H1 (cell line): Measurements from ENCODE around the gene KIF26B. TPM values are rescaled to one million over a fixed set of nuclear protein-coding genes. Genes with fewer than 3 reads are reported as not detected.

Experiments
- CTCF ChIA-PET: fragments of 300-600 bp; sonication (Branson Sonifier 250); formaldehyde crosslinking; loops from one replicate; lab custom pipeline; 2021; ENCODE audit not compliant: partially characterized antibody; lab: Charles Lee
- POLR2A ChIA-PET: fragments of 300-600 bp; sonication (Branson Sonifier 250); formaldehyde crosslinking; loops from one replicate; lab custom pipeline; 2021; ENCODE audit warnings: inconsistent platforms; ENCODE audit not compliant: partially characterized antibody; lab: Charles Lee
- DNase-seq, 2 experiments: peaks; one replicate each; pipeline versions ENCODE4 v3.0.0 to v3.0.0-alpha.2; 2010 to 2022; ENCODE audit warnings: low spot score in 2 of 2, low read depth in 1 of 2, mixed read lengths in 1 of 2
- FAIRE-seq: peaks from 2 replicates; lab custom pipeline; 2011; peaks lifted over from hg19 to GRCh38; lab: Jason Lieb, UNC
- H2AFZ ChIP-seq: 2 replicates; pipeline ENCODE4 v1.8.1; 2012; ENCODE audit warnings: low read length, inconsistent platforms
- H2AK5ac ChIP-seq: 2 replicates; pipeline ENCODE4 v1.6.1; 2013; ENCODE audit warnings: low read depth, low read length
- H2BK120ac ChIP-seq: replicated peaks from 2 replicates; pipeline ENCODE3; 2013; ENCODE audit warnings: low read depth, low read length, inconsistent platforms
- H2BK12ac ChIP-seq: 2 replicates; pipeline ENCODE4 v1.6.1; 2013; ENCODE audit warnings: low read depth, low read length
- H2BK15ac ChIP-seq: 2 replicates; pipeline ENCODE4 v1.6.1; 2013; ENCODE audit warnings: low read length
- H2BK20ac ChIP-seq: 2 replicates; pipeline ENCODE4 v1.6.1; 2013; ENCODE audit warnings: low read length
- H2BK5ac ChIP-seq: 2 replicates; pipeline ENCODE4 v1.6.1; 2013; ENCODE audit warnings: low read depth, low read length
- H3K14ac ChIP-seq: 2 replicates; pipeline ENCODE4 v1.6.1; 2013; ENCODE audit warnings: inconsistent platforms; ENCODE audit not compliant: insufficient read length
- H3K18ac ChIP-seq: 2 replicates; pipeline ENCODE4 v1.6.1; 2013; ENCODE audit warnings: low read length; ENCODE audit errors: extremely low read depth
- H3K23ac ChIP-seq: 2 replicates; pipeline ENCODE4 v1.6.1; 2013; ENCODE audit warnings: inconsistent platforms; ENCODE audit not compliant: insufficient read length
- H3K23me2 ChIP-seq: 2 replicates; pipeline ENCODE4 v1.6.1; 2013; ENCODE audit warnings: low read depth, low read length
- H3K27ac ChIP-seq: 2 replicates; pipeline ENCODE4 v1.6.1; 2011; ENCODE audit warnings: low read depth, low read length, inconsistent platforms
- H3K27me3 ChIP-seq, 4 experiments: replicated peaks in 1 of 4; 1 replicate in 1 of 4; 2 replicates in 3 of 4; pipeline versions ENCODE4 v1.6.1 to v1.8.1; 2011 to 2013; ENCODE audit warnings: low read length in 3 of 4, mild to moderate bottlenecking in 3 of 4, inconsistent platforms in 2 of 4, mixed read lengths in 2 of 4, moderate library complexity in 1 of 4; ENCODE audit not compliant: control insufficient read depth in 3 of 4, insufficient read depth in 3 of 4; ENCODE audit errors: extremely low read depth in 1 of 4
- H3K36me3 ChIP-seq, 4 experiments: 2 replicates each; pipeline versions ENCODE4 v1.6.1 to v1.8.1; 2011 to 2013; ENCODE audit warnings: mild to moderate bottlenecking in 4 of 4, low read length in 3 of 4, moderate library complexity in 2 of 4, control low read depth in 1 of 4, inconsistent platforms in 1 of 4; ENCODE audit not compliant: insufficient read depth in 4 of 4, control insufficient read depth in 2 of 4
- H3K4ac ChIP-seq: replicated peaks from 2 replicates; pipeline ENCODE3; 2013; ENCODE audit warnings: low read length, low read depth, mixed read lengths, inconsistent platforms; ENCODE audit not compliant: insufficient read length
- H3K4me1 ChIP-seq, 4 experiments: replicated peaks in 1 of 4; 1 replicate in 1 of 4; 2 replicates in 3 of 4; pipeline versions ENCODE4 v1.6.1 to v1.8.1; 2011 to 2013; ENCODE audit warnings: low read length in 3 of 4, inconsistent platforms in 2 of 4, mixed read lengths in 1 of 4; ENCODE audit not compliant: insufficient read depth in 4 of 4, control insufficient read depth in 3 of 4
- H3K4me2 ChIP-seq, 2 experiments: 2 replicates each; pipeline versions ENCODE4 v1.6.1 to v1.8.1; 2011 to 2013; ENCODE audit warnings: low read depth in 2 of 2, low read length in 2 of 2, control low read depth in 1 of 2, inconsistent platforms in 1 of 2, mild to moderate bottlenecking in 1 of 2; ENCODE audit not compliant: insufficient read depth in 1 of 2
- H3K4me3 ChIP-seq, 4 experiments: fragments of 200-600, 300-600 bp in 1 of 4; sonication (generic), shearing (Covaris generic), sonication (Bioruptor Twin) in 1 of 4; 2 replicates each; pipeline versions ENCODE4 v1.5.1 to v1.8.1; 2011 to 2016; ENCODE audit warnings: low read length in 4 of 4, low read depth in 3 of 4, control low read depth in 2 of 4, inconsistent platforms in 2 of 4, mild to moderate bottlenecking in 2 of 4, mixed read lengths in 1 of 4, moderate library complexity in 1 of 4; ENCODE audit not compliant: insufficient read depth in 2 of 4; ENCODE audit errors: extremely low read depth in 1 of 4
- H3K56ac ChIP-seq: replicated peaks from 2 replicates; pipeline ENCODE3; 2013; ENCODE audit warnings: low read depth, mild to moderate bottlenecking, mixed read lengths, low read length, inconsistent platforms; ENCODE audit not compliant: insufficient read length
- H3K79me1 ChIP-seq: 2 replicates; pipeline ENCODE4 v1.6.1; 2013; ENCODE audit warnings: low read depth, low read length, control low read depth
- H3K79me2 ChIP-seq, 2 experiments: 2 replicates each; pipeline versions ENCODE4 v1.6.1 to v1.8.1; 2012 to 2013; ENCODE audit warnings: low read length in 2 of 2, mild to moderate bottlenecking in 2 of 2, inconsistent platforms in 1 of 2; ENCODE audit not compliant: insufficient read depth in 2 of 2, control insufficient read depth in 1 of 2
- H3K9ac ChIP-seq, 4 experiments: replicated peaks in 1 of 4; 1 replicate in 1 of 4; 2 replicates in 3 of 4; pipeline versions ENCODE4 v1.6.1 to v1.8.1; 2011 to 2013; ENCODE audit warnings: low read depth in 3 of 4, low read length in 3 of 4, control low read depth in 2 of 4, mild to moderate bottlenecking in 2 of 4, moderate library complexity in 2 of 4, inconsistent platforms in 1 of 4; ENCODE audit errors: extremely low read depth in 1 of 4
- H3K9me3 ChIP-seq, 2 experiments: 2 replicates each; pipeline versions ENCODE4 v1.6.1 to v1.8.1; 2012 to 2013; ENCODE audit warnings: mild to moderate bottlenecking in 2 of 2, moderate library complexity in 2 of 2, control low read depth in 1 of 2, inconsistent platforms in 1 of 2, low read depth in 1 of 2, low read length in 1 of 2, mixed read lengths in 1 of 2; ENCODE audit not compliant: insufficient read depth in 2 of 2
- H4K20me1 ChIP-seq, 2 experiments: replicated peaks in 1 of 2; 2 replicates each; pipeline versions ENCODE3 to v1.8.1; 2011 to 2013; ENCODE audit warnings: inconsistent platforms in 2 of 2, low read length in 2 of 2, mild to moderate bottlenecking in 1 of 2; ENCODE audit not compliant: insufficient read depth in 2 of 2, control insufficient read depth in 1 of 2
- H4K5ac ChIP-seq: 2 replicates; pipeline ENCODE4 v1.6.1; 2013; ENCODE audit warnings: low read length, low read depth, mixed read lengths, inconsistent platforms; ENCODE audit not compliant: insufficient read length
- H4K8ac ChIP-seq: 2 replicates; pipeline ENCODE4 v1.8.0; 2013; ENCODE audit warnings: mild to moderate bottlenecking, moderate library complexity, low read length, inconsistent platforms; ENCODE audit not compliant: insufficient read depth; ENCODE audit errors: extremely low read depth
- H4K91ac ChIP-seq: replicated peaks from 2 replicates; pipeline ENCODE3; 2013; ENCODE audit warnings: low read length, mixed read lengths, inconsistent platforms; ENCODE audit not compliant: insufficient read length
- BACH1 ChIP-seq: IDR thresholded peaks from 2 replicates; pipeline ENCODE4 v1.6.1; 2012; ENCODE audit warnings: low read length, improper control_type of control experiment
- CBX8 ChIP-seq: fragments of 300-800, 300-1000 bp; sonication (generic); IDR thresholded peaks from 2 replicates; pipeline ENCODE4 v1.7.1; 2016; ENCODE audit warnings: low read depth, low read length, borderline replicate concordance
- CEBPB ChIP-seq: IDR thresholded peaks from 2 replicates; pipeline ENCODE4 v1.6.1; 2012; ENCODE audit warnings: low read depth, low read length
- POLR2AphosphoS5 ChIP-seq: IDR thresholded peaks from 2 replicates; pipeline ENCODE4 v1.6.1; 2011; ENCODE audit warnings: low read depth, low read length
- POU5F1 ChIP-seq: IDR thresholded peaks from 2 replicates; pipeline ENCODE4 v1.6.1; 2011; ENCODE audit warnings: low read depth, mild to moderate bottlenecking, low read length, moderate library complexity
- SP1 ChIP-seq: IDR thresholded peaks from 2 replicates; pipeline ENCODE4 v1.6.1; 2011; ENCODE audit warnings: low read depth, low read length
- ZNF274 ChIP-seq: IDR thresholded peaks from 2 replicates; pipeline ENCODE4 v1.7.0; 2012; ENCODE audit warnings: low read length, borderline replicate concordance; ENCODE audit errors: extremely low read depth
- WGBS, 2 experiments: shearing (Covaris generic) in 1 of 2; methylation state at CpG; one replicate each; pipeline versions ENCODE4 v1.1.6 to v1.1.7; 2013 to 2015; ENCODE audit warnings: low lambda C conversion rate in 2 of 2, mixed read lengths in 2 of 2, inconsistent platforms in 1 of 2, low coverage in 1 of 2, missing lambda C conversion rate in 1 of 2; ENCODE audit not compliant: insufficient replicate concordance in 2 of 2, insufficient coverage in 1 of 2, insufficient read length in 1 of 2; ENCODE audit errors: extremely low coverage in 1 of 2, missing lambda C conversion rate in 1 of 2; 5-methylcytosine and 5-hydroxymethylcytosine counted together
- polyA plus RNA-seq, 7 experiments: library from polyadenylated mRNA; depleted of rRNA in 3 of 7; stranded (reverse) in 5 of 7; unstranded in 2 of 7; fragments of >200 nt in 5 of 7; fragments of 200-250 nt in 2 of 7; gene quantifications; 1 replicate in 5 of 7; 2 replicates in 1 of 7; 4 replicates in 1 of 7; pipeline versions ENCODE4 v1.2.1 to v1.2.3, GENCODE V29; 2011 to 2013; ENCODE audit warnings: missing spikeins in 2 of 7, mixed read lengths in 2 of 7
- total RNA-seq: library from RNA; stranded (reverse); fragmentation: NEBNext Ultra II Directional; extraction: Animal tissue kit (Norgen Biotek cat#: 25700); gene quantifications from 2 replicates; pipeline ENCODE4 v1.2.1, GENCODE V29; 2021

The KIF26B gene
- total and polyA plus RNA-seq, 2 of the 8 experiments (the other 6 are each of a cell fraction or from before 2014, with no cell fraction given), result 0.06 to 0.28 TPM

GRCh38 chr1:245576323-245576722 is 421.5 kb downstream of the KIF26B start:
- H2BK120ac ChIP-seq, result no peak overlapping the region
- no peak for DNase-seq
- no peak overlapping the region for H2BK5ac ChIP-seq
- H3K9me3 ChIP-seq, result no peaks in the 10 kb centered on the region
- no peak overlapping the region for H2AFZ ChIP-seq
- no peaks in the 10 kb centered on the region for H3K79me1 ChIP-seq
- no peak overlapping the region for H4K91ac ChIP-seq
- H4K8ac ChIP-seq, result no peak overlapping the region
- no peak overlapping the region for H2BK12ac ChIP-seq
- H2BK20ac ChIP-seq, result no peak overlapping the region
- no peak overlapping the region for H3K9ac ChIP-seq
- no peak overlapping the region for H3K4me2 ChIP-seq
- H3K23me2 ChIP-seq, result no peaks in the 10 kb centered on the region
- no peak overlapping the region for H3K27ac ChIP-seq
- H3K18ac ChIP-seq, result no peak overlapping the region
- TF ChIP-seq BACH1 (no peak), SP1 (no peak), POU5F1 (no peak), ZNF274 (no peak), POLR2AphosphoS5 (no peak), CEBPB (no peak), CBX8 (no peak)
- POLR2A ChIA-PET, result interaction anchor here (0.6 kb wide), 1 partner anchor 160 kb away, joined by 3 read pairs; no protein-coding TSS in a partner anchor
- H3K4me3 ChIP-seq, result no peak overlapping the region
- no peak overlapping the region for H3K4ac ChIP-seq
- no peaks in the 10 kb centered on the region for H4K20me1 ChIP-seq
- H4K5ac ChIP-seq, result no peak overlapping the region
- H3K79me2 ChIP-seq, result no peaks in the 10 kb centered on the region
- no peak overlapping the region for H3K14ac ChIP-seq
- H3K4me1 ChIP-seq, result no peaks in the 10 kb centered on the region; a peak in 1 of 7 replicates
- 72% methylated on average over 4 of the region's 4 CpGs; no CpG with 5 or more reads in 1 of the 2 experiments for WGBS, 2 experiments
- FAIRE-seq, result no peak
- no peak overlapping the region for H3K56ac ChIP-seq
- no peaks in the 10 kb centered on the region for H3K36me3 ChIP-seq
- H3K27me3 ChIP-seq, result no peaks in the 10 kb centered on the region; a peak in 1 of 7 replicates
- H2AK5ac ChIP-seq, result no peak overlapping the region
- no peak overlapping the region for H2BK15ac ChIP-seq
- H3K23ac ChIP-seq, result no peak overlapping the region
- CTCF ChIA-PET, result interaction anchor here (1.3 to 1.5 kb wide), 2 partner anchors 11 to 63 kb away, joined by 3 to 4 read pairs; no protein-coding TSS in a partner anchor
